Liver (tissue), 3 donors: ENCODE measurements around the gene IP6K2.

Source experiments
- ATF3 ChIP-seq: IDR thresholded peaks from 2 replicates; pipeline ENCODE4 v1.6.1; 2016; ENCODE audit warnings: antibody characterized with exemption
- CTCF ChIP-seq: fragments of 150-350 bp; IDR thresholded peaks from 2 replicates; pipeline ENCODE4 v1.5.1; 2017; ENCODE audit warnings: improper control_type of control experiment, low read depth, low read length; ENCODE audit not compliant: missing input control
- EGR1 ChIP-seq, 2 donors: IDR thresholded peaks; 2 replicates each; pipeline ENCODE4 v1.6.1; 2016 to 2018; ENCODE audit warnings: antibody characterized with exemption in 2 of 2, low read depth in 2 of 2
- FOXA1 ChIP-seq: IDR thresholded peaks from 2 replicates; pipeline ENCODE4 v1.6.1; 2016; ENCODE audit warnings: antibody characterized with exemption
- GABPA ChIP-seq, 2 donors: IDR thresholded peaks in 1 of 2; conservative IDR thresholded peaks in 1 of 2; 2 replicates each; pipeline ENCODE4 v1.6.1; 2016; ENCODE audit warnings: antibody characterized with exemption in 2 of 2, mild to moderate bottlenecking in 1 of 2, moderate library complexity in 1 of 2
- JUND ChIP-seq, 2 donors: IDR thresholded peaks; 2 replicates each; pipeline ENCODE4 v1.6.1; 2016; ENCODE audit warnings: antibody characterized with exemption in 2 of 2
- MAX ChIP-seq: IDR thresholded peaks from 2 replicates; pipeline ENCODE4 v1.6.1; 2016; ENCODE audit warnings: antibody characterized with exemption
- NR2F2 ChIP-seq: IDR thresholded peaks from 2 replicates; pipeline ENCODE4 v1.6.1; 2016; ENCODE audit warnings: antibody characterized with exemption
- RAD21 ChIP-seq, 2 donors: IDR thresholded peaks; 2 replicates each; pipeline ENCODE4 v1.6.1; 2016; ENCODE audit warnings: antibody characterized with exemption in 2 of 2, mild to moderate bottlenecking in 2 of 2
- REST ChIP-seq: IDR thresholded peaks from 2 replicates; pipeline ENCODE4 v1.6.1; 2016; ENCODE audit warnings: antibody characterized with exemption, mild to moderate bottlenecking
- SP1 ChIP-seq: IDR thresholded peaks from 2 replicates; pipeline ENCODE4 v1.6.1; 2018; ENCODE audit warnings: antibody characterized with exemption, mild to moderate bottlenecking
- TAF1 ChIP-seq: conservative IDR thresholded peaks from 2 replicates; pipeline ENCODE4 v1.6.1; 2016; ENCODE audit warnings: antibody characterized with exemption, mild to moderate bottlenecking
- YY1 ChIP-seq: IDR thresholded peaks from 2 replicates; pipeline ENCODE4 v1.6.1; 2016; ENCODE audit warnings: antibody characterized with exemption, mild to moderate bottlenecking
- ZBTB33 ChIP-seq: IDR thresholded peaks from 2 replicates; pipeline ENCODE4 v1.6.1; 2016; ENCODE audit warnings: antibody characterized with exemption
- donor health status: healthy.
- donor health status: healthy.

GRCh38 chr3:48695393-48695753 lies 21.6 kb downstream of the IP6K2 start:
- TF ChIP-seq CTCF (no peak), ATF3 (no peak), SP1 (no peak), GABPA (IDR thresholded peaks at IDR 0.05 in 1 of 2, conservative IDR thresholded peaks at IDR 0.05 in 1 of 2) (no peak), MAX (no peak), REST (no peak), YY1 (no peak), ZBTB33 (no peak), RAD21 (IDR thresholded peaks at IDR 0.05) (no peak), TAF1 (no peak), NR2F2 (no peak), JUND (IDR thresholded peaks at IDR 0.05) (no peak), EGR1 (IDR thresholded peaks at IDR 0.05; ENCODE audit: low read depth in 2 of 2) (no peak), FOXA1 (no peak)
